OCI-LY3 (cell line): ENCODE results near the gene IPO9.

Experiments used
- H2AFZ ChIP-seq: fragments of 200-600, 300-600 bp; shearing (Covaris generic); 2 replicates; pipeline ENCODE4 v1.6.0; 2014; ENCODE audit warnings: antibody characterized with exemption, low read depth, low read length
- H3K27ac ChIP-seq: fragments of 200-600, 300-600 bp; sonication (generic); 2 replicates; pipeline ENCODE4 v1.5.1; 2014; ENCODE audit warnings: mild to moderate bottlenecking, low read length, moderate library complexity, mixed read lengths
- H3K27me3 ChIP-seq: fragments of 200-600, 300-600 bp; sonication (generic); 2 replicates; pipeline ENCODE4 v1.6.1; 2014; ENCODE audit warnings: low read depth, low read length, mixed read lengths
- H3K36me3 ChIP-seq: fragments of 200-600, 300-600 bp; sonication (generic); replicated peaks from 2 replicates; pipeline ENCODE3; 2014; ENCODE audit warnings: low read depth, low read length, mixed read lengths
- H3K4me1 ChIP-seq: fragments of 300-600, 200-600 bp; sonication (generic); 2 replicates; pipeline ENCODE4 v1.6.1; 2014; ENCODE audit warnings: low read length, mixed read lengths
- H3K4me2 ChIP-seq: fragments of 200-600, 300-600 bp; sonication (generic); 2 replicates; pipeline ENCODE4 v1.6.1; 2014; ENCODE audit warnings: low read length, mixed read lengths
- H3K4me3 ChIP-seq: fragments of 300-600, 200-600 bp; sonication (generic); 2 replicates; pipeline ENCODE4 v1.5.1; 2014; ENCODE audit warnings: antibody characterized with exemption, mild to moderate bottlenecking, low read length, moderate library complexity
- H3K79me2 ChIP-seq: fragments of 300-600, 200-600 bp; shearing (Covaris generic); 2 replicates; pipeline ENCODE4 v1.6.1; 2014; ENCODE audit warnings: mild to moderate bottlenecking, low read length, mixed read lengths
- H3K9ac ChIP-seq: fragments of 300-600, 200-600 bp; shearing (Covaris generic); 2 replicates; pipeline ENCODE4 v1.6.0; 2014; ENCODE audit warnings: mild to moderate bottlenecking, low read length, moderate library complexity
- H3K9me3 ChIP-seq: fragments of 200-600, 300-600 bp; shearing (Covaris generic); 2 replicates; pipeline ENCODE4 v1.6.1; 2014; ENCODE audit warnings: low read length, mixed read lengths; ENCODE audit not compliant: insufficient read depth
- H4K20me1 ChIP-seq: fragments of 200-600, 300-600 bp; sonication (generic); 2 replicates; pipeline ENCODE4 v1.6.1; 2016; ENCODE audit warnings: low read length, mixed read lengths; ENCODE audit not compliant: insufficient read depth
- EZH2phosphoT487 ChIP-seq: fragments of 200-600 bp; shearing (Covaris generic); IDR thresholded peaks from 2 replicates; pipeline ENCODE4 v1.6.1; 2018; ENCODE audit warnings: antibody characterized with exemption, mixed run types, low read depth
- TF ChIP-seq, protein P1 (sequence below): fragments of 200-600, 300-600 bp; sonication (generic); IDR thresholded peaks from 2 replicates; pipeline ENCODE4 v1.5.1; 2014; ENCODE audit warnings: antibody characterized with exemption, low read length, low read depth

IPO9 gene

DNA sequence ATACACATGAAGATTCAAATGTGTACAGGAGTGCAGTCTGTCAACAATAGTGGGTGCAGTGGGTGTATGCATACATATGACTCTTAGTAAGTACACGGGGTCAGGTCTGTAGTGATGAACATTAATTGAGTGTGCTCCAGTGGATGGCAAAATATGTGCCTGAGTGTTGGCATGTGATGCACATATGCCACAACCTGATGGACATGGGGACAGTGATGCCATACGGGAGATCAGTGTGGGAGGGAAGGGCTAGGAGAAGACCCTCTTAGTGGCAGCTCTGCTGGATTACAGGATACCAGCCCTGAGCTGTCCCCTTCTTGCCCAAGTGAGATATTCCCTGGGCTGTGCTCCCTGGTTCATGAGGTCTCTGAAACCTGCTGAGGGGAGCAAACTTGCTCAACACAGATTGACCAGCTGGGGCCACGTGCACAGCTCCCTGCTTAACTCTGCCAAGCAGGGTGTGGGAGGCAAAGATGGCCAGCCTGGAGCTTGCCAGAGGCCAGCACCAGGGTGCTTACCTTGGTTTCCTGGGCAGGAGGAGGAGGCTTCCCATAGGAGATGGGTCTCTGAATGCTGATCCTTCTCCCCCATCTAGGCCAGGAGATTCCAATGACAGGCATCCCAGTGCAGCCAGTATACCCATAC is 62.0 kb downstream of the IPO9 start:
- H3K4me2 ChIP-seq = no peak overlapping the region
- H2AFZ ChIP-seq = no peak overlapping the region
- TF ChIP-seq EZH2phosphoT487 = no peak
- TF ChIP-seq, protein P1, sequence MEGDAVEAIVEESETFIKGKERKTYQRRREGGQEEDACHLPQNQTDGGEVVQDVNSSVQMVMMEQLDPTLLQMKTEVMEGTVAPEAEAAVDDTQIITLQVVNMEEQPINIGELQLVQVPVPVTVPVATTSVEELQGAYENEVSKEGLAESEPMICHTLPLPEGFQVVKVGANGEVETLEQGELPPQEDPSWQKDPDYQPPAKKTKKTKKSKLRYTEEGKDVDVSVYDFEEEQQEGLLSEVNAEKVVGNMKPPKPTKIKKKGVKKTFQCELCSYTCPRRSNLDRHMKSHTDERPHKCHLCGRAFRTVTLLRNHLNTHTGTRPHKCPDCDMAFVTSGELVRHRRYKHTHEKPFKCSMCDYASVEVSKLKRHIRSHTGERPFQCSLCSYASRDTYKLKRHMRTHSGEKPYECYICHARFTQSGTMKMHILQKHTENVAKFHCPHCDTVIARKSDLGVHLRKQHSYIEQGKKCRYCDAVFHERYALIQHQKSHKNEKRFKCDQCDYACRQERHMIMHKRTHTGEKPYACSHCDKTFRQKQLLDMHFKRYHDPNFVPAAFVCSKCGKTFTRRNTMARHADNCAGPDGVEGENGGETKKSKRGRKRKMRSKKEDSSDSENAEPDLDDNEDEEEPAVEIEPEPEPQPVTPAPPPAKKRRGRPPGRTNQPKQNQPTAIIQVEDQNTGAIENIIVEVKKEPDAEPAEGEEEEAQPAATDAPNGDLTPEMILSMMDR = no peak
- H3K9ac ChIP-seq = no peak overlapping the region
- no peaks in the 10 kb centered on the region for H3K36me3 ChIP-seq
- H3K9me3 ChIP-seq = no peaks in the 10 kb centered on the region
- no peak overlapping the region for H3K27ac ChIP-seq
- H3K4me1 ChIP-seq = no peaks in the 10 kb centered on the region
- no peak overlapping the region for H3K4me3 ChIP-seq
- H3K79me2 ChIP-seq = no peaks in the 10 kb centered on the region
- H4K20me1 ChIP-seq = no peaks in the 10 kb centered on the region
- H3K27me3 ChIP-seq = peaks cover 8% of the 10 kb centered on the region; the same call in 1 of the 2 replicates

DNA sequence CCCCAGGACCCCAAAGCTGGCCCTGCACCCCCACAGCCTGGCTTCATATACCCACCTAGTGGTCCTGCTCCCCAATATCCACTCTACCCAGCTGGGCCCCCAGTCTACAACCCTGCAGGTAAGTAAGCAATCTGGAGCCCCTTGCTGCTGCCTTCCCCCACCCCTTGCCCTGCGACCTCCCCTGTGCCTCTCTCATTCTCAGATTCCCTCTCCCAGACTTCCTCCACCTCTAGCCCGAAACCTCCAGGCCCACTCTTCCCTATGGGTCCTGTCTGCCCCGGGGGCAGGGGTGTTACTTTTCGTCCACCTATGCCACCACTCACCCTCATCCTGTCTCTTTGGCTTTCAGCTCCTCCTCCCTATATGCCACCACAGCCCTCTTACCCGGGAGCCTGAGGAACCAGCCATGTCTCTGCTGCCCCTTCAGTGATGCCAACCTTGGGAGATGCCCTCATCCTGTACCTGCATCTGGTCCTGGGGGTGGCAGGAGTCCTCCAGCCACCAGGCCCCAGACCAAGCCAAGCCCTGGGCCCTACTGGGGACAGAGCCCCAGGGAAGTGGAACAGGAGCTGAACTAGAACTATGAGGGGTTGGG is 62.6 kb downstream of the IPO9 start:
- H3K9ac ChIP-seq = no peak overlapping the region
- no peak overlapping the region for H2AFZ ChIP-seq
- H4K20me1 ChIP-seq = no peaks in the 10 kb centered on the region
- H3K27me3 ChIP-seq = peaks cover 8% of the 10 kb centered on the region; the same call in 1 of the 2 replicates
- no peaks in the 10 kb centered on the region for H3K36me3 ChIP-seq
- H3K27ac ChIP-seq = no peak overlapping the region
- H3K4me3 ChIP-seq = no peak overlapping the region
- no peaks in the 10 kb centered on the region for H3K79me2 ChIP-seq
- no peak for TF ChIP-seq EZH2phosphoT487
- TF ChIP-seq, protein P1 = no peak
- no peak overlapping the region for H3K4me2 ChIP-seq
- peaks cover 5% of the 10 kb centered on the region; the same call in 1 of the 2 replicates for H3K4me1 ChIP-seq
- no peaks in the 10 kb centered on the region for H3K9me3 ChIP-seq

DNA sequence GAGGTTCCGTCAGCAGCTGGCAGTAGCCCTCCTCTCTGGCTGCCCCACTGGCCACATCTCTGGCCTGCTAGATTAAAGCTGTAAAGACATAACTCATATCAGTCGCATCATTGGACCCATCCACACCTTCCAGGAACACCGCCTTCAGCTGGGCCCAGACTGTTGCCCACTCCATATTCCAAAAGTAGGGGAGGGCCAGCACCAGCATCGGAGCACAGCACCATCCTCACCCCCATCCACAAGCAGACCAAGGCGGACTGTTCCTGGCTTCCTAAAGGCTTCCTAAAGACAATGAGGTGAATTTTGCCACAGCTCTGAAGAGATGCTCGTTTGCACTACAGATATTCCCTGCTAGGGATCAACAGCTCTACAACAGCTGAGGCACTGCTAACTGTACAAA is 63.3 kb downstream of the IPO9 start:
- Histone ChIP-seq H3K36me3 (no peaks in the 10 kb centered on the region), H3K4me1 (peaks cover 5% of the 10 kb centered on the region; the same call in 1 of the 2 replicates), H3K79me2 (no peaks in the 10 kb centered on the region), H3K9me3 (no peaks in the 10 kb centered on the region), H3K9ac (no peak overlapping the region), H3K4me3 (no peak overlapping the region), H3K27ac (no peak overlapping the region), H4K20me1 (no peaks in the 10 kb centered on the region), H3K27me3 (peaks cover 4% of the 10 kb centered on the region; the same call in 1 of the 2 replicates), H3K4me2 (no peak overlapping the region), H2AFZ (no peak overlapping the region)
- TF ChIP-seq, protein P1 = no peak
- no peak for TF ChIP-seq EZH2phosphoT487

GRCh38 chr1:201893431-201893830 is 64.5 kb downstream of the IPO9 start:
- Histone ChIP-seq H3K4me1 (peaks cover 5% of the 10 kb centered on the region; the same call in 1 of the 2 replicates), H3K9me3 (no peaks in the 10 kb centered on the region), H3K79me2 (no peaks in the 10 kb centered on the region), H3K4me2 (no peak overlapping the region), H2AFZ (no peak overlapping the region), H4K20me1 (no peaks in the 10 kb centered on the region), H3K36me3 (no peaks in the 10 kb centered on the region), H3K4me3 (no peak overlapping the region), H3K9ac (no peak overlapping the region), H3K27me3 (peaks cover 4% of the 10 kb centered on the region; the same call in 1 of the 2 replicates), H3K27ac (no peak overlapping the region)
- no peak for TF ChIP-seq EZH2phosphoT487
- TF ChIP-seq, protein P1 = no peak
